Natural killer cell (primary cell): ENCODE measurements around the gene PHPT1. TPM values are rescaled to one million over a fixed set of nuclear protein-coding genes. Genes with fewer than 3 reads are reported as not detected.
A peak's percentile ranks its signal among the peaks of the same experiment; 100 is the strongest.
"Not testable (repeated sequence)": the region's sequence is repeated elsewhere in the genome, so short reads cannot be mapped to it uniquely, and the experiment has no call there.

ENCODE experiments used
- ATAC-seq, 3 donors: fragments of 150-1000 bp in 2 of 3; fragments of 200-7000 bp in 1 of 3; cut with Tn5 transposase; 1 replicate in 1 of 3; 2 replicates in 2 of 3; pipeline ENCODE4 v1.10.0; 2021; ENCODE audit warnings: mild to moderate bottlenecking in 2 of 3, moderate library complexity in 2 of 3
- DNase-seq, 2 donors: peaks; one replicate each; pipeline versions ENCODE4 v3.0.0 to v3.0.0-alpha.2; 2013 to 2021; ENCODE audit warnings: mixed read lengths in 1 of 2
- H3K27ac ChIP-seq: one replicate; pipeline ENCODE4 v1.5.1; 2013; ENCODE audit warnings: mild to moderate bottlenecking, low read length
- H3K27me3 ChIP-seq: one replicate; pipeline ENCODE4 v1.6.1; 2013; ENCODE audit warnings: low read length; ENCODE audit not compliant: control insufficient read depth, insufficient read depth
- H3K36me3 ChIP-seq: one replicate; pipeline ENCODE4 v1.6.1; 2013; ENCODE audit warnings: low read length; ENCODE audit not compliant: control insufficient read depth, insufficient read depth
- H3K4me1 ChIP-seq: one replicate; pipeline ENCODE4 v1.6.1; 2013; ENCODE audit warnings: low read length; ENCODE audit not compliant: control insufficient read depth, insufficient read depth
- H3K4me3 ChIP-seq: one replicate; pipeline ENCODE4 v1.5.1; 2013; ENCODE audit warnings: low read length
- H3K9me3 ChIP-seq: one replicate; pipeline ENCODE4 v1.6.1; 2013; ENCODE audit warnings: low read length; ENCODE audit not compliant: control insufficient read depth, insufficient read depth
- H3K27ac Mint-ChIP-seq, 2 donors: one replicate each; pipeline ENCODE4 v1.8.0; 2022; ENCODE audit warnings: mild to moderate bottlenecking in 2 of 2, mixed read lengths in 2 of 2, moderate library complexity in 1 of 2
- H3K27me3 Mint-ChIP-seq, 2 donors: one replicate each; pipeline ENCODE4 v1.8.0; 2022; ENCODE audit warnings: low read depth in 2 of 2, mixed read lengths in 2 of 2
- H3K36me3 Mint-ChIP-seq: one replicate; pipeline ENCODE4 v1.8.0; 2022; ENCODE audit warnings: mixed read lengths
- H3K4me1 Mint-ChIP-seq, 2 donors: one replicate each; pipeline ENCODE4 v1.8.0; 2022; ENCODE audit warnings: mixed read lengths in 2 of 2
- H3K4me3 Mint-ChIP-seq: one replicate; pipeline ENCODE4 v1.8.0; 2022; ENCODE audit warnings: mild to moderate bottlenecking, moderate library complexity, mixed read lengths
- H3K9me3 Mint-ChIP-seq, 2 donors: one replicate each; pipeline ENCODE4 v1.8.0; 2022; ENCODE audit warnings: mixed read lengths in 2 of 2
- WGBS: methylation state at CpG from one replicate; pipeline ENCODE4 v1.1.7; 2013; ENCODE audit warnings: missing lambda C conversion rate; ENCODE audit not compliant: insufficient coverage; 5-methylcytosine and 5-hydroxymethylcytosine counted together
- intact Hi-C: fragments of 100-400 bp; cut with micrococcal nuclease; formaldehyde crosslinking; loops from one replicate; pipeline ENCODE4 v1.14.2; 2022
- total RNA-seq, 4 donors: library from RNA; stranded (reverse); fragments of 120-200 nt in 1 of 4; gene quantifications; one replicate each; pipeline versions ENCODE4 v1.2.3 to v1.2.4, GENCODE V29; 2013 to 2022
- TF ChIP-seq, protein P1 (sequence below): fragments of 200-600 bp; IDR thresholded peaks from one replicate; pipeline ENCODE4 v1.8.0; 2022; ENCODE audit warnings: antibody characterized with exemption

Gene PHPT1
- total RNA-seq, 3 donors from 2014 or later (not counting 1 experiment from before 2014, with no cell fraction given), result 63.5 to 69.8 (median 67.7) TPM

DNA sequence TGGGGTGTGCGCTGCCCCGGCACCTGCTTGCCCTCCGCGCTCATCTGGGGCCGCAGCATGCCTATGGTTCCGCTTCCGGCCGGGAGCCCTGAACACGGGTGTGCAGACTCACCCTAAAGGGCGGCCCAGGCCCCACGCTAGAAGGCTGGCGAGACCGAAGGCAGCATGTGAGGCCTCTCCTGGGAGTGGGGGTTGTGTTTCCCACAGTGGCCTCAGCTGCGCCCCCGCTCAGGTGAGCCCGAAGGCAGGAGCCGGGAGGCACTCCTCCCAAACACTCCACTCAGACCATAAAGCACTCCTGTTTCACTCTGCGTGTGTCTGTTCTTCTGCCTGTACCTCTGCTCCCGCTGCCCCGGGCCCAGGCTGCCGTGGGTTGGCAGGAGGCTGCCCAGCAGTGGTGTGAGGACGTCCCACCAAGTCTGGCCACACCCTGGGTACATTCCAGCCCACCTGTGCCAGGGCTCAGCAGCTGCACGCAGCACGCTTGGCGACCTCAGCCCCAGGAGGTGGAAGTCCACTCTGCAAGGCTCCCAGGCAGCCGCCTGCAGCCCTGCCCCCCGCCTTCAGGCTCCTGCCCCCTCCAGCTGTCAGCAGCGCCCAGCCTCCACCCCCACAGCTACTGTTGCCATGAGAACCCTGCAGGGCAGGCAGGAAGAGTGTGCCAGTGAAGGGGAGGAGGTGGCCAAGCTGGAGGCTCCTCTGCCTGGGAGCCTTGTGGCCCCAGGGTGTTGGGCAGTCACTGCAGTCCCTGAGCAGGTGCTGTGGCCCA lies 8.1 kb upstream of the PHPT1 start:
- Mint-ChIP-seq H3K4me3 (no peak overlapping the region), H3K36me3 (no peaks in the 10 kb centered on the region), H3K27me3 (no peaks in the 10 kb centered on the region), H3K27ac (no peak overlapping the region), H3K4me1 (peaks cover 11 to 20% of the 10 kb centered on the region in 2 donors), H3K9me3 (no peaks in the 10 kb centered on the region)
- Histone ChIP-seq H3K27ac (no peak overlapping the region), H3K27me3 (peaks cover 3% of the 10 kb centered on the region), H3K36me3 (peaks cover 14% of the 10 kb centered on the region), H3K4me1 (peaks cover 32% of the 10 kb centered on the region), H3K9me3 (no peaks in the 10 kb centered on the region), H3K4me3 (no peak overlapping the region)
- TF ChIP-seq, protein P1, sequence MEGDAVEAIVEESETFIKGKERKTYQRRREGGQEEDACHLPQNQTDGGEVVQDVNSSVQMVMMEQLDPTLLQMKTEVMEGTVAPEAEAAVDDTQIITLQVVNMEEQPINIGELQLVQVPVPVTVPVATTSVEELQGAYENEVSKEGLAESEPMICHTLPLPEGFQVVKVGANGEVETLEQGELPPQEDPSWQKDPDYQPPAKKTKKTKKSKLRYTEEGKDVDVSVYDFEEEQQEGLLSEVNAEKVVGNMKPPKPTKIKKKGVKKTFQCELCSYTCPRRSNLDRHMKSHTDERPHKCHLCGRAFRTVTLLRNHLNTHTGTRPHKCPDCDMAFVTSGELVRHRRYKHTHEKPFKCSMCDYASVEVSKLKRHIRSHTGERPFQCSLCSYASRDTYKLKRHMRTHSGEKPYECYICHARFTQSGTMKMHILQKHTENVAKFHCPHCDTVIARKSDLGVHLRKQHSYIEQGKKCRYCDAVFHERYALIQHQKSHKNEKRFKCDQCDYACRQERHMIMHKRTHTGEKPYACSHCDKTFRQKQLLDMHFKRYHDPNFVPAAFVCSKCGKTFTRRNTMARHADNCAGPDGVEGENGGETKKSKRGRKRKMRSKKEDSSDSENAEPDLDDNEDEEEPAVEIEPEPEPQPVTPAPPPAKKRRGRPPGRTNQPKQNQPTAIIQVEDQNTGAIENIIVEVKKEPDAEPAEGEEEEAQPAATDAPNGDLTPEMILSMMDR, result no peak
- DNase-seq (no peak), ATAC-seq (no peak)
- intact Hi-C loops, result loop anchor here (5.0 to 10.0 kb wide), 3 partner anchors 34 to 306 kb away; partner anchors contain the start of gene RABL6
- WGBS, result 89% methylated on average over 27 of the region's 28 CpGs

DNA sequence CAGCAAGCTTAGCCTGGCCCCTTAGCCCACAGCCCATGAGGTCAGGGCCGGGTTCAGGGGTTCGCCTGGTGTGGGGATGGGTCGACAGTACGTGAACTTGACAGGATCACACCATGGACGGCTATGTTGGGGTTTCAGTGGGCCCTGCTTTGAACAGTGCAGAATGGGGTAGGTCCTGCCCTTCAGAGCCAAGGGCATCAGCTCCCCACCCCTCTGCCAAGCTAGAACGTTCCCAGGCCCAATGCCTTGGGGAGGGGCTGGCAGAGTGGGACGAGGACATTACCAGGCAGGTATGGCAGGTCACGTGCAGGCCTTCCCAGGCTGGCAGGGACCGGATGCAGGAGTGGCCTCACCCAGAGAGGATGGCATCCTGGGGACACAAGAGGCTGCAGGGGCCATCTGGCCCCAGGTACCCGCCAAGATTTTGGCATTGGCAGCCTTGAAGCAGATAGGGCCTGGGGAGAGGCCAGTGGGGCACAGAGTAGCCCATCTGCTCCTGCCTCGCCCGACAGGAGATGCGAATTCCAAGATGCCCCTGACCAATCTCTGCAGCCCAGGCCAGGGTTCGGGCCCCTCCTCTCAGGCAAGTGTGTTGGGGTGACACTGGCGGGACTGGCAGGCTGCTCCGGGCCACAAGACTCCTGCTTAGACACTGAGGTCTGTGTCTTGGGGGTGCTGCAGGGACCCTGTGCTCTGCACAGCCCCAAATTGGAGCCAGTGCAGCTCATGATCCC lies 7.4 kb upstream of the PHPT1 start:
- Mint-ChIP-seq H3K4me1 (peaks cover 11 to 24% of the 10 kb centered on the region in 2 donors), H3K27ac (peak overlapping the region; percentile 84 to 93), H3K4me3 (peak overlapping the region; percentile 95)
- peaks cover 14% of the 10 kb centered on the region for H3K36me3 ChIP-seq
- H3K36me3 Mint-ChIP-seq, H3K27me3 ChIP-seq, H3K27ac ChIP-seq, ATAC-seq, DNase-seq, H3K9me3 ChIP-seq, H3K9me3 Mint-ChIP-seq, H3K27me3 Mint-ChIP-seq: not testable (repeated sequence)
- 65% methylated on average over 16 of the region's 16 CpGs for whole genome bisulfite sequencing
- peaks cover 36% of the 10 kb centered on the region for H3K4me1 ChIP-seq
- peak overlapping the region; percentile 82 for H3K4me3 ChIP-seq
- intact Hi-C loops, result loop anchor here (2.0 to 10.0 kb wide), 5 partner anchors 35 to 307 kb away; partner anchors contain the start of gene RABL6

DNA sequence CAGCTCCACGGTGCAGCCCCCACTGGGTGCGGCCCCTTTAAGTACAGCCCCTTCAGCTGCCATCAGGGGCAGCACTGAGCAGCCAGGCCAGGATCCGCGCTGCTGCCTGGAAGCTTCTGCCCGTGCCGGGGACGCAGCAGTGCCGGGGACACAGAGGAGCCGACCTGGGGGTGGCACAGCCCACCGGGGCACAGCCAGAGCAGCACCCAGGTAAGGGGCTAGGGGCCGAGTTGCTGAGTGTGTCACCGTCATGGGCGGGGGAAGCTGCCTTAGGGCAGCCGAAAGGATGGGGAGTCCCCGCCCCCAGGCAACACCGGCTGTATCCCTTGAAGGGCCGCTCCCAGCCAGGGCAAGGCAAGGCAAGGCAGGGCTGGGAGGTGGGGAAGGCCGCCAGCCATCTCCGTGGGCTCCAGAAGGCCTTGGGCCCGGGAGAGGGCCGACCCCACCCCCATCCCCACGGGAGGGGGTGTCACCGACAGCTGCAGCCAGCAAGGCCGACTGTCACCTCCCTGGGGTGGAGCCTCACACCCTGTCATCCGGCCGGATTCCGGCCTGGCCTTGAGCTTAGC lies 6.7 kb upstream of the PHPT1 start, which contains the start of gene AJM1:
TSS of gene AJM1 (plus strand) at position 99 of the 569 bp plus-strand sequence. CDS start 1,937 bp downstream, outside the sequence.
- Histone ChIP-seq H3K4me3 (peak within 1 kb of the TSS; percentile 82), H3K4me1 (peaks cover 41% of the 10 kb centered on the region), H3K36me3 (peaks cover 14% of the 10 kb centered on the region), H3K27ac (peak within 1 kb of the TSS; percentile 71)
- not testable (repeated sequence) for H3K9me3 Mint-ChIP-seq, H3K27me3 Mint-ChIP-seq, H3K27me3 ChIP-seq, H3K36me3 Mint-ChIP-seq, H3K9me3 ChIP-seq
- Mint-ChIP-seq H3K27ac (peak within 1 kb of the TSS; percentile 84 to 93), H3K4me1 (peaks cover 11 to 29% of the 10 kb centered on the region in 2 donors), H3K4me3 (peak within 1 kb of the TSS; percentile 95)
- TF ChIP-seq, protein P1, result peak; percentile 86
- ATAC-seq (peak; percentile 85 to 93 (median 85)), DNase-seq (peak; percentile 81 to 90)
- intact Hi-C loops, result loop anchor here (2.0 to 10.0 kb wide), 5 partner anchors 35 to 308 kb away; partner anchors contain the start of gene RABL6
- WGBS, result under 1% methylated on average over 17 of the region's 27 CpGs

DNA sequence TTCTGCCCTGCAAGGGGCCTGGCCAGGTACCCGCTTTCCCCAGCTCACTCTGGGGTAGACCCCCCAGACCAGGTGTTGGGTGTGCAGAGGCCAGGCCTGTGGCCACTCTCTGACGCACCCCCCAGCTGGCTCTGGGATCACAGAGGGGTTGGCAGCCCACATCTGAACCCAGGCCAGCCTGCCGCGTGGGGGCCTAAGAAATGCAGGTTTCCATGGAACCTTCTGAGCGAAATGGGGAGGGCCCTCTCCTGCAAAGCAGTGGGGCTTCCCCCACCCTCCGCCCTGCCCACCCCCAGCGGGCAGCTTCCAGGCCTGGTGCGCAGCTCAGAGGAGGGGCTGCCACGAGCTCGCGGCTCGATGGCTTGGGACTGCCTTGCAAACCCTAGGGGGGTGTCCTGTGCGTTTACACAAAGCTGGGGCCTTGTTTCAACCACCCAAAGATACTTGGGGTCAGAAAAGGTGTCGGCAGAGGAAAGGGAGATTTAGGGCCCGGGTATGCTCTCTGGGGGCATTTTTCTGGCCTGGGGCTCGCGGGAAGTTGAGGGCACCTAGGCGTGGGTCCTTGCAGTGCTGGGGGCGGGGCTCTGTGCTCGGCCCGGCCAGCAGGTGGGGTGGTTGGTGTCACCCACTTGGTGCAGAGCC lies 5.9 kb upstream of the PHPT1 start:
- Histone ChIP-seq H3K36me3 (peaks cover 14% of the 10 kb centered on the region), H3K4me1 (peaks cover 50% of the 10 kb centered on the region), H3K27ac (peak overlapping the region; percentile 62), H3K4me3 (peak overlapping the region; percentile 43)
- not testable (repeated sequence) for H3K9me3 ChIP-seq, H3K36me3 Mint-ChIP-seq, H3K27me3 ChIP-seq, DNase-seq, H3K27me3 Mint-ChIP-seq, H3K9me3 Mint-ChIP-seq
- peak overlapping the region; percentile 77 to 82 for H3K27ac Mint-ChIP-seq
- ATAC-seq, result peak in 2 of 3 donors; percentile 5 to 27
- peak overlapping the region; percentile 79 for H3K4me3 Mint-ChIP-seq
- peaks cover 19 to 37% of the 10 kb centered on the region in 2 donors for H3K4me1 Mint-ChIP-seq
- WGBS, result 12% methylated on average over 20 of the region's 21 CpGs
- intact Hi-C loops, result loop anchor here (2.0 to 10.0 kb wide), 5 partner anchors 36 to 308 kb away; partner anchors contain the start of gene RABL6
